T-helper 1 cell (primary cell): ENCODE results near the gene SMIM21.
A peak's percentile ranks its signal among the peaks of the same experiment; 100 is the strongest.

Experiments
- DNase-seq, 5 donors: peaks; one replicate each; pipeline ENCODE4 v3.0.0-alpha.2; 2012 to 2020

The SMIM21 gene

GRCh38 chr18:75421656-75422055 is 5.8 kb downstream of the SMIM21 start:
- DNase-seq, result no peak

GRCh38 chr18:75418293-75419005 is 9.1 kb downstream of the SMIM21 start:
- DNase-seq, result no peak

- DNase-seq, result no peak
These were observed 16.9 kb downstream of the SMIM21 start for GRCh38 chr18:75410611-75411010.

- no peak for DNase-seq
These were observed 17.7 kb downstream of the SMIM21 start for GRCh38 chr18:75409806-75410205.

- DNase-seq, result peak in 1 of 5 donors; percentile 19
These were observed 18.7 kb downstream of the SMIM21 start for GRCh38 chr18:75408554-75409506.

- DNase-seq, result no peak
These were observed 19.8 kb downstream of the SMIM21 start for GRCh38 chr18:75407468-75408437.

- DNase-seq, result no peak
These were observed 20.7 kb downstream of the SMIM21 start for GRCh38 chr18:75406491-75407445.

- no peak for DNase-seq
These were observed 22.2 kb downstream of the SMIM21 start for GRCh38 chr18:75405351-75405750.

GRCh38 chr18:75400366-75400765 is 27.1 kb downstream of the SMIM21 start:
- no peak for DNase-seq

GRCh38 chr18:75395137-75395536 is 32.4 kb downstream of the SMIM21 start:
- no peak for DNase-seq

GRCh38 chr18:75393721-75394120 is 33.8 kb downstream of the SMIM21 start:
- DNase-seq, result no peak

- no peak for DNase-seq
These were observed 35.3 kb downstream of the SMIM21 start for GRCh38 chr18:75392226-75392578.

GRCh38 chr18:75391279-75392225 is 36.0 kb downstream of the SMIM21 start:
- DNase-seq, result no peak

- no peak for DNase-seq
These were observed 36.6 kb downstream of the SMIM21 start for GRCh38 chr18:75390854-75391253.

GRCh38 chr18:75384144-75384543 is 43.4 kb downstream of the SMIM21 start:
- no peak for DNase-seq

GRCh38 chr18:75378376-75379315 is 48.9 kb downstream of the SMIM21 start:
- no peak for DNase-seq

GRCh38 chr18:75377926-75378325 is 49.6 kb downstream of the SMIM21 start:
- DNase-seq, result no peak

GRCh38 chr18:75377258-75377657 is 50.2 kb downstream of the SMIM21 start:
- DNase-seq, result no peak

- DNase-seq, result no peak
These were observed 51.5 kb downstream of the SMIM21 start for GRCh38 chr18:75376004-75376403.
